Measurements from ENCODE around the gene SLC22A1.
A peak's percentile ranks its signal among the peaks of the same experiment; 100 is the strongest.
"Not testable (repeated sequence)": the region's sequence is repeated elsewhere in the genome, so short reads cannot be mapped to it uniquely, and the experiment has no call there.

SLC22A1 gene

GRCh38 chr6:160133441-160134336 is 12.1 kb downstream of the SLC22A1 start:
- Mint-ChIP-seq H3K9me3 (no peaks in the 10 kb centered on the region), H3K27ac (no peak overlapping the region), H3K27me3 (ENCODE audit: low read depth) (no peaks in the 10 kb centered on the region), H3K4me1 (ENCODE audit: low read depth) (peaks cover 7% of the 10 kb centered on the region), H3K4me3 (no peak overlapping the region), H3K36me3 (ENCODE audit: low read depth) (no peaks in the 10 kb centered on the region)
- no peak for DNase-seq (ENCODE audit: low spot score)

GRCh38 chr6:160134337-160134751 is 12.7 kb downstream of the SLC22A1 start:
- peak; percentile 45 for DNase-seq (ENCODE audit: low spot score)
- H3K27ac Mint-ChIP-seq; H3K36me3 Mint-ChIP-seq (ENCODE audit: low read depth); H3K27me3 Mint-ChIP-seq (ENCODE audit: low read depth); H3K9me3 Mint-ChIP-seq; H3K4me3 Mint-ChIP-seq; H3K4me1 Mint-ChIP-seq (ENCODE audit: low read depth): not testable (repeated sequence)

- no peak overlapping the region for H3K27ac Mint-ChIP-seq
- H3K9me3 Mint-ChIP-seq: no peaks in the 10 kb centered on the region
- no peak overlapping the region for H3K4me3 Mint-ChIP-seq
- H3K27me3 Mint-ChIP-seq (ENCODE audit: low read depth): no peaks in the 10 kb centered on the region
- DNase-seq (ENCODE audit: low spot score): no peak
- H3K4me1 Mint-ChIP-seq (ENCODE audit: low read depth): peaks cover 8% of the 10 kb centered on the region
- no peaks in the 10 kb centered on the region for H3K36me3 Mint-ChIP-seq (ENCODE audit: low read depth)
These were observed 13.3 kb downstream of the SLC22A1 start for GRCh38 chr6:160134779-160135547.

- Mint-ChIP-seq H3K4me3 (no peak overlapping the region), H3K9me3 (no peaks in the 10 kb centered on the region), H3K27me3 (ENCODE audit: low read depth) (no peaks in the 10 kb centered on the region), H3K36me3 (ENCODE audit: low read depth) (no peaks in the 10 kb centered on the region), H3K4me1 (ENCODE audit: low read depth) (peaks cover 8% of the 10 kb centered on the region), H3K27ac (no peak overlapping the region)
- no peak for DNase-seq (ENCODE audit: low spot score)
These were observed 14.5 kb downstream of the SLC22A1 start for GRCh38 chr6:160135907-160136655.

- H3K4me1 Mint-ChIP-seq (ENCODE audit: low read depth): peaks cover 8% of the 10 kb centered on the region
- H3K4me3 Mint-ChIP-seq: no peak overlapping the region
- H3K27me3 Mint-ChIP-seq (ENCODE audit: low read depth): no peaks in the 10 kb centered on the region
- no peak overlapping the region for H3K27ac Mint-ChIP-seq
- H3K36me3 Mint-ChIP-seq (ENCODE audit: low read depth): no peaks in the 10 kb centered on the region
- no peak for DNase-seq (ENCODE audit: low spot score)
- H3K9me3 Mint-ChIP-seq: no peaks in the 10 kb centered on the region
These were observed 15.7 kb downstream of the SLC22A1 start for GRCh38 chr6:160137130-160137988.

GRCh38 chr6:160137989-160138835 is 16.6 kb downstream of the SLC22A1 start:
- Mint-ChIP-seq H3K36me3 (ENCODE audit: low read depth) (no peaks in the 10 kb centered on the region), H3K27me3 (ENCODE audit: low read depth) (no peaks in the 10 kb centered on the region), H3K9me3 (no peaks in the 10 kb centered on the region), H3K4me1 (ENCODE audit: low read depth) (peaks cover 8% of the 10 kb centered on the region), H3K27ac (no peak overlapping the region), H3K4me3 (no peak overlapping the region)
- peak; percentile 36 for DNase-seq (ENCODE audit: low spot score)

GRCh38 chr6:160138839-160139419 is 17.3 kb downstream of the SLC22A1 start:
- no peak overlapping the region for H3K4me3 Mint-ChIP-seq
- H3K9me3 Mint-ChIP-seq: no peaks in the 10 kb centered on the region

GRCh38 chr6:160139420-160139851 is 17.8 kb downstream of the SLC22A1 start:
- DNase-seq (ENCODE audit: low spot score): no peak
- Mint-ChIP-seq H3K27ac (peak overlapping the region; percentile 33), H3K36me3 (ENCODE audit: low read depth) (no peaks in the 10 kb centered on the region)

More at GRCh38 chr6:160138839-160139419, 17.3 kb downstream of the SLC22A1 start:
- no peaks in the 10 kb centered on the region for H3K27me3 Mint-ChIP-seq (ENCODE audit: low read depth)
- peaks cover 8% of the 10 kb centered on the region for H3K4me1 Mint-ChIP-seq (ENCODE audit: low read depth)
- no peak for DNase-seq (ENCODE audit: low spot score)
- no peak overlapping the region for H3K27ac Mint-ChIP-seq
- no peaks in the 10 kb centered on the region for H3K36me3 Mint-ChIP-seq (ENCODE audit: low read depth)

GRCh38 chr6:160140493-160140892 is 18.9 kb downstream of the SLC22A1 start:
- H3K9me3 Mint-ChIP-seq; H3K4me1 Mint-ChIP-seq (ENCODE audit: low read depth); H3K4me3 Mint-ChIP-seq; DNase-seq (ENCODE audit: low spot score); H3K27me3 Mint-ChIP-seq (ENCODE audit: low read depth); H3K36me3 Mint-ChIP-seq (ENCODE audit: low read depth); H3K27ac Mint-ChIP-seq: not testable (repeated sequence)

More at GRCh38 chr6:160139420-160139851, 17.8 kb downstream of the SLC22A1 start:
- Mint-ChIP-seq H3K9me3 (no peaks in the 10 kb centered on the region), H3K27me3 (ENCODE audit: low read depth) (no peaks in the 10 kb centered on the region), H3K4me1 (ENCODE audit: low read depth) (peaks cover 8% of the 10 kb centered on the region), H3K4me3 (no peak overlapping the region)

- no peak overlapping the region for H3K4me3 Mint-ChIP-seq
- peaks cover 8% of the 10 kb centered on the region for H3K4me1 Mint-ChIP-seq (ENCODE audit: low read depth)
- no peaks in the 10 kb centered on the region for H3K9me3 Mint-ChIP-seq
- no peaks in the 10 kb centered on the region for H3K36me3 Mint-ChIP-seq (ENCODE audit: low read depth)
- DNase-seq (ENCODE audit: low spot score): no peak
- no peaks in the 10 kb centered on the region for H3K27me3 Mint-ChIP-seq (ENCODE audit: low read depth)
- H3K27ac Mint-ChIP-seq: no peak overlapping the region
These were observed 19.5 kb downstream of the SLC22A1 start for GRCh38 chr6:160141001-160141726.

- no peak overlapping the region for H3K27ac Mint-ChIP-seq
- no peaks in the 10 kb centered on the region for H3K9me3 Mint-ChIP-seq
- H3K4me1 Mint-ChIP-seq (ENCODE audit: low read depth): peaks cover 8% of the 10 kb centered on the region
- no peak for DNase-seq (ENCODE audit: low spot score)
- H3K4me3 Mint-ChIP-seq: no peak overlapping the region
- no peaks in the 10 kb centered on the region for H3K36me3 Mint-ChIP-seq (ENCODE audit: low read depth)
- H3K27me3 Mint-ChIP-seq (ENCODE audit: low read depth): no peaks in the 10 kb centered on the region
These were observed 20.6 kb downstream of the SLC22A1 start for GRCh38 chr6:160142115-160142715.
